Measurements from ENCODE around the gene NUP62CL.

DNA sequence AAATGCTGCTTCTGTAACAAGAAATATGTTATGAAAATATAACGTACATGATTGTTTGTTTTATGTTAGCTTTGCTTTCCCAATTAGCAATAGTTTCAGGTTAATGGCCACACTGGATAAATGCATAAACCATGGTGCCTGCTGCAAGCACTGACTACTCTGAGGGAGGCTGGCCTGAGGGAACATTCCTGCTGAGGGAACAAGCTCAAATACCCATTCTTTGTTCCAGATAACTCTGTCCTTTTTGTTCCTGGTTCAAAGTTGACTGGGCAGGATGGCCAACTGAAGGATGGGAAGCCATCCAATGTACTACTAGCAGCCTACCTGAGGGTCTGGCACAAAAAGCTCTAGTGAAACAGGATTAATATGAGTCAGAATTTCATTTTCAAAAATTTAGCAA is 37.5 kb downstream of the NUP62CL start:
- no peak for TF ChIP-seq CTCF (IDR thresholded peaks at IDR 0.05)
- TF ChIP-seq POLR2A (IDR thresholded peaks at IDR 0.05): no peak
- no peak for TF ChIP-seq POLR2AphosphoS5 (IDR thresholded peaks at IDR 0.05)

Data from gastroesophageal sphincter (tissue), 3 donors.